ENCODE data around the gene TAOK3. TPM values are rescaled to one million over a fixed set of nuclear protein-coding genes. Genes with fewer than 3 reads are reported as not detected.

TAOK3 gene
- total and polyA plus RNA-seq, 2 of the 8 experiments (the other 6 are each of a cell fraction or from before 2014, with no cell fraction given) = 5.2 to 9.3 TPM

DNA sequence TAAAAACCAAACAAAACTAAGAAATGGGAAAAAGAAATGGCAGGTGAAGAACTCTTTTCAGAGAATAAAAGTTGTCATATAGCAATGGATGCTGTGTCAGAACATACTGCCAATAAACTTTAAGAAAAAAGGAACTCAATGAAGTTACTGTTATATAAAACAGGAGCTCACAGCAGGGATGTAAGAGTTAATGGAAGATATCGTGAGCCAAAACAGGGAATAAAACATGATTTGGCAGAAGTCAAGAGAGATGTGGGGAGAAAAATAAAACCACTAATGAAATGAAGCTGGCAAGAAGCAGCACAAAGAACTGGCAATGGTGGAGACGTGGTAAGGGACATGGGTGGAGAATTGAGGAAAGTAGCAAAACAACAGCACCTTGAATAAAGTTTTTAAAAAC is 61.0 kb downstream of the TAOK3 start (continued):
- no peak for TF ChIP-seq SRF (IDR thresholded peaks at IDR 0.05; ENCODE audit: low read depth, low read length)

DNA sequence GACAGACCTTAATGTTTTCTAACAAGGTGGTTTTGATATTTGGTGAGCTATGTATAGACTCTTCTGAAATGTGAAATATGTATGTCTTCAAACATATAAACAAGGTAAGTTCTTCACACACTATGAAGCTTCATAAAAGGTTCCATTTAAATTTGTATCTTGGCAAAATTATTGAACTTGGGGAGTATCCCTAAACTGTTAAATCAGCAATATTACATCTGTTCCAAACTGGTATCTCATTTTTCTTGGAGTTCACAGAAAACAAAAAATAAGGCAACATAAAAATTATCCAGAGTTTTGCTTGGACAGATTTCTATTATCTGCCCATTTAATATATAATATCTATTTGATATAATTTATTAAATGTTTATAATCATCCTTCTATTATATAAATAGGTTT is 62.4 kb downstream of the TAOK3 start:
- Histone ChIP-seq H4K8ac (ENCODE audit: extremely low read depth, insufficient read depth, low read length) (no peak overlapping the region), H2BK120ac (replicated peaks; ENCODE audit: low read depth, low read length) (no peak overlapping the region), H3K23me2 (ENCODE audit: low read depth, low read length) (no peaks in the 10 kb centered on the region), H3K4me2 (ENCODE audit: insufficient read depth in 1 of 2, low read depth in 2 of 2, low read length in 2 of 2) (no peak overlapping the region), H3K79me2 (ENCODE audit: control insufficient read depth in 1 of 2, insufficient read depth in 2 of 2, low read length in 2 of 2) (no peaks in the 10 kb centered on the region), H4K20me1 (replicated peaks in 1 of 2; ENCODE audit: control insufficient read depth in 1 of 2, insufficient read depth in 2 of 2, low read length in 2 of 2) (no peaks in the 10 kb centered on the region), H2AK5ac (ENCODE audit: low read depth, low read length) (no peak overlapping the region), H2AFZ (ENCODE audit: low read length) (no peak overlapping the region), H3K9ac (replicated peaks in 1 of 4; ENCODE audit: extremely low read depth in 1 of 4, low read depth in 3 of 4, low read length in 3 of 4) (no peak overlapping the region), H3K4me3 (ENCODE audit: extremely low read depth in 1 of 4, insufficient read depth in 2 of 4, low read depth in 3 of 4, low read length in 4 of 4) (no peak overlapping the region), H3K23ac (ENCODE audit: insufficient read length) (no peak overlapping the region), H3K4me1 (replicated peaks in 1 of 4; ENCODE audit: control insufficient read depth in 3 of 4, insufficient read depth in 4 of 4, low read length in 3 of 4) (no peaks in the 10 kb centered on the region), H2BK15ac (ENCODE audit: low read length) (no peak overlapping the region), H3K36me3 (ENCODE audit: control insufficient read depth in 2 of 4, insufficient read depth in 4 of 4, low read length in 3 of 4) (no peaks in the 10 kb centered on the region), H3K27me3 (replicated peaks in 1 of 4; ENCODE audit: control insufficient read depth in 3 of 4, extremely low read depth in 1 of 4, insufficient read depth in 3 of 4, low read length in 3 of 4) (no peaks in the 10 kb centered on the region), H2BK20ac (ENCODE audit: low read length) (no peak overlapping the region), H3K9me3 (ENCODE audit: insufficient read depth in 2 of 2, low read depth in 1 of 2, low read length in 1 of 2) (no peaks in the 10 kb centered on the region), H4K91ac (replicated peaks; ENCODE audit: insufficient read length, low read length) (no peak overlapping the region), H2BK5ac (ENCODE audit: low read depth, low read length) (no peak overlapping the region), H2BK12ac (ENCODE audit: low read depth, low read length) (no peak overlapping the region), H3K14ac (ENCODE audit: insufficient read length) (no peak overlapping the region), H3K18ac (ENCODE audit: extremely low read depth, low read length) (no peak overlapping the region), H3K4ac (replicated peaks; ENCODE audit: insufficient read length, low read depth, low read length) (no peak overlapping the region), H3K56ac (replicated peaks; ENCODE audit: insufficient read length, low read depth, low read length) (no peak overlapping the region), H3K79me1 (ENCODE audit: low read depth, low read length) (no peaks in the 10 kb centered on the region), H3K27ac (ENCODE audit: low read depth, low read length) (no peak overlapping the region), H4K5ac (ENCODE audit: insufficient read length, low read depth, low read length) (no peak overlapping the region)
- FAIRE-seq (no peak), DNase-seq (ENCODE audit: low read depth in 1 of 2, low spot score in 2 of 2) (no peak)
- POLR2A ChIA-PET (ENCODE audit: partially characterized antibody) = no interaction called here
- TF ChIP-seq, protein P1, sequence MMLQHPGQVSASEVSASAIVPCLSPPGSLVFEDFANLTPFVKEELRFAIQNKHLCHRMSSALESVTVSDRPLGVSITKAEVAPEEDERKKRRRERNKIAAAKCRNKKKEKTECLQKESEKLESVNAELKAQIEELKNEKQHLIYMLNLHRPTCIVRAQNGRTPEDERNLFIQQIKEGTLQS (IDR thresholded peaks at IDR 0.05; ENCODE audit: insufficient read depth, low read depth, low read length) = no peak
- TF ChIP-seq CREB1 (IDR thresholded peaks at IDR 0.05) (no peak), POLR2AphosphoS5 (IDR thresholded peaks at IDR 0.05; ENCODE audit: low read depth, low read length) (no peak), CTBP2 (IDR thresholded peaks at IDR 0.05; ENCODE audit: borderline replicate concordance, insufficient read depth, insufficient read length, low read length) (no peak), SUZ12 (IDR thresholded peaks at IDR 0.05; ENCODE audit: low read length) (no peak), TAF1 (IDR thresholded peaks at IDR 0.05; ENCODE audit: low read depth, low read length) (no peak), TBP (IDR thresholded peaks at IDR 0.05; ENCODE audit: low read depth, low read length) (no peak), USF2 (IDR thresholded peaks at IDR 0.05; ENCODE audit: low read length) (no peak)
- CTCF ChIA-PET (ENCODE audit: partially characterized antibody) = interaction anchor here (0.7 to 1.7 kb wide), 4 partner anchors 16 to 128 kb away, joined by 3 to 4 read pairs (median 4); no protein-coding TSS in a partner anchor
